WTC11 (cell line): Measurements from ENCODE around the gene ZDHHC19.

Experiments used
- ATF1 ChIP-seq: sonication (generic); formaldehyde crosslinking; IDR thresholded peaks from 2 replicates; pipeline ENCODE4 v1.8.1; 2023; ENCODE audit warnings: mild to moderate bottlenecking, moderate library complexity, missing genetic modification reagents
- ATF2 ChIP-seq: sonication (generic); formaldehyde crosslinking; IDR thresholded peaks from 2 replicates; pipeline ENCODE4 v1.8.1; 2022; ENCODE audit warnings: low read depth, missing genetic modification reagents, borderline replicate concordance
- CTCF ChIP-seq: fragments of 200-600 bp; IDR thresholded peaks from 2 replicates; pipeline ENCODE4 v1.8.0; 2022; ENCODE audit warnings: antibody characterized with exemption
- IRF1 ChIP-seq: sonication (generic); formaldehyde crosslinking; IDR thresholded peaks from 2 replicates; pipeline ENCODE4 v1.8.0; 2023; ENCODE audit warnings: missing genetic modification reagents
- NR3C1 ChIP-seq: sonication (generic); formaldehyde crosslinking; conservative IDR thresholded peaks from 2 replicates; pipeline ENCODE4 v1.8.1; 2023; ENCODE audit warnings: low read depth, mild to moderate bottlenecking, missing genetic modification reagents
- ZSCAN18 ChIP-seq: fragments of 250-450 bp; sonication (Bioruptor Pico); IDR thresholded peaks from 2 replicates; pipeline ENCODE4 v2.1.2; 2022; ENCODE audit warnings: mild to moderate bottlenecking, moderate library complexity

GRCh38 chr3:196227629-196228493 is 16.7 kb upstream of the ZDHHC19 start:
- TF ChIP-seq CTCF (no peak), IRF1 (CRISPR knock-in tag) (no peak), NR3C1 (no peak), ATF1 (CRISPR knock-in tag) (no peak), ATF2 (CRISPR knock-in tag) (no peak), ZSCAN18 (CRISPR knock-in tag) (no peak)
